Activated B cell treated with CpG ODN at 0.5 μM for 24 hours (primary cell): ENCODE data around the gene CACNG3. TPM values are rescaled to one million over a fixed set of nuclear protein-coding genes. Genes with fewer than 3 reads are reported as not detected.

Experiments used
- ATAC-seq: fragments of 200-7000 bp; cut with Tn5 transposase; one replicate; pipeline ENCODE4 v1.10.0; 2021; ENCODE audit warnings: low read depth, mild to moderate bottlenecking, moderate library complexity
- CTCF ChIA-PET: fragments of 350-600 bp; sonication (Branson Sonifier 250); formaldehyde crosslinking; loops from one replicate; lab custom pipeline; 2021; ENCODE audit warnings: antibody characterized with exemption; lab: Charles Lee
- POLR2A ChIA-PET: fragments of 350-600 bp; sonication (Branson Sonifier 250); formaldehyde crosslinking; loops from one replicate; lab custom pipeline; 2021; ENCODE audit warnings: antibody characterized with exemption; lab: Charles Lee
- DNase-seq: peaks from one replicate; pipeline ENCODE4 v3.0.0; 2022
- H3K27ac Mint-ChIP-seq: one replicate; pipeline ENCODE4 v1.8.0; 2020; ENCODE audit warnings: mixed read lengths
- H3K27me3 Mint-ChIP-seq: one replicate; pipeline ENCODE4 v1.8.0; 2021; ENCODE audit warnings: mixed read lengths
- H3K36me3 Mint-ChIP-seq: one replicate; pipeline ENCODE4 v1.8.0; 2021; ENCODE audit warnings: low read depth, mixed read lengths
- H3K4me1 Mint-ChIP-seq: one replicate; pipeline ENCODE4 v1.8.0; 2021; ENCODE audit warnings: mixed read lengths
- H3K4me3 Mint-ChIP-seq: one replicate; pipeline ENCODE4 v1.8.0; 2020; ENCODE audit warnings: mild to moderate bottlenecking, mixed read lengths
- H3K9me3 Mint-ChIP-seq: one replicate; pipeline ENCODE4 v1.8.0; 2020; ENCODE audit warnings: mixed read lengths
- intact Hi-C: fragments of 100-400 bp; cut with micrococcal nuclease; formaldehyde crosslinking; loops from one replicate; pipeline ENCODE4 v1.15.1; 2024
- total RNA-seq: library from RNA; stranded (reverse); gene quantifications from 2 replicates; pipeline ENCODE4 v1.2.3, GENCODE V29; 2022
- TF ChIP-seq, protein P1 (sequence below): fragments of 200-600 bp; IDR thresholded peaks from one replicate; pipeline ENCODE4 v1.8.0; 2022; ENCODE audit warnings: antibody characterized with exemption, mild to moderate bottlenecking

The CACNG3 gene
- total RNA-seq: not detected in 2 replicates

DNA sequence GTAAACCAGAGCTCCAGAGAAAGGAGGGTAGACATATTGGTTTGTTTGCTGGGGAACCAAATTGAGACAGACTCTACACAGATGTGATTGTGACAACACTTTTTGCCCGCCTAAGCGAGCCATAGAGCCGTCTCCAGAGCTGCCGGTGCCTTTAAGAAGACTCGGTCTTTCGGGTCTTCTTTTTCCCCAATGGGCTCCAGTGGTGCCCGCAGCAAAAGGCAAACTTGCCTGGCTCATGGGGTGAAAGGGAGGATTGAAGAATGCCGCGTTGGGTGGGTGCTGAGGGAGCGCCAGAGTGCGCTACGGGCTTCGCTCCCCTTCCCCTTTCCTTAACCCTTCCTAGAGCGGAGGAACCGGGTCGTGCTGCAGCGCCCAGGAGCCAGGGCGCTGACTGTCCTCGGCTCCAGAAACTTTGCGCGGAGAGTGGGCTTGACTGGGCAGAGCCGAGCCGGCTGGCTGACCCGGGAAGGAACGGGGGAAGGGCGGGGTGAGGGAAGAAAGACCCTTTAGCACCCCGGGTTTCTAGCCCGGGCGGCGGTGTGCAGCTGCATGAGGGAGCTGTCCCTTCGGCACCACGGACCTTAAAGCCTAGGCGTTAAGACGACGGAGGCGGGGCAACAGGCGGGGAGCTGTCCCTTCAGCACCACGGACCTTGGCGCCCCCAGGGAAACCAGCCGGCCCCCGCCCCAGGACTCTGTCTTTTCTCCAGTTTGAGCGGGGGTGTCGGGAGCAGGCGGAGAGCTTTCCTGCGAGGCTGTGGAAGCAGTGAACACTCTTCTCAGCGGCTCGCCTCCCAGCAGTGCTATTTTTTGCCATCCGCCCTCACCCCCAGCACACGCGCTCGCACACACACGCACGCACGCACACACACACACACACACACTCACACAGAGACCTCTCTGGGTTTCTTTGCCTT is at the start of gene CACNG3:
Gene CACNG3, plus strand, starts transcription at position 880 of the 916 bp plus-strand sequence. CDS start 420 bp downstream, outside the sequence.
- POLR2A ChIA-PET: no interaction called here
- Mint-ChIP-seq H3K9me3 (no peaks in the 10 kb centered on the region), H3K4me3 (no peak within 1 kb of the TSS), H3K27me3 (peaks cover 62% of the 10 kb centered on the region), H3K27ac (no peak within 1 kb of the TSS), H3K36me3 (no peaks in the 10 kb centered on the region), H3K4me1 (peaks cover 6% of the 10 kb centered on the region)
- ATAC-seq (peak; percentile 83), DNase-seq (peak; percentile 40)
- intact Hi-C loops: no loop called here
- TF ChIP-seq, protein P1, sequence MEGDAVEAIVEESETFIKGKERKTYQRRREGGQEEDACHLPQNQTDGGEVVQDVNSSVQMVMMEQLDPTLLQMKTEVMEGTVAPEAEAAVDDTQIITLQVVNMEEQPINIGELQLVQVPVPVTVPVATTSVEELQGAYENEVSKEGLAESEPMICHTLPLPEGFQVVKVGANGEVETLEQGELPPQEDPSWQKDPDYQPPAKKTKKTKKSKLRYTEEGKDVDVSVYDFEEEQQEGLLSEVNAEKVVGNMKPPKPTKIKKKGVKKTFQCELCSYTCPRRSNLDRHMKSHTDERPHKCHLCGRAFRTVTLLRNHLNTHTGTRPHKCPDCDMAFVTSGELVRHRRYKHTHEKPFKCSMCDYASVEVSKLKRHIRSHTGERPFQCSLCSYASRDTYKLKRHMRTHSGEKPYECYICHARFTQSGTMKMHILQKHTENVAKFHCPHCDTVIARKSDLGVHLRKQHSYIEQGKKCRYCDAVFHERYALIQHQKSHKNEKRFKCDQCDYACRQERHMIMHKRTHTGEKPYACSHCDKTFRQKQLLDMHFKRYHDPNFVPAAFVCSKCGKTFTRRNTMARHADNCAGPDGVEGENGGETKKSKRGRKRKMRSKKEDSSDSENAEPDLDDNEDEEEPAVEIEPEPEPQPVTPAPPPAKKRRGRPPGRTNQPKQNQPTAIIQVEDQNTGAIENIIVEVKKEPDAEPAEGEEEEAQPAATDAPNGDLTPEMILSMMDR: no peak
- CTCF ChIA-PET: interaction anchor here (0.8 to 5.7 kb wide), 2 partner anchors 183 to 211 kb away, joined by 3 to 74 read pairs; no protein-coding TSS in a partner anchor

DNA sequence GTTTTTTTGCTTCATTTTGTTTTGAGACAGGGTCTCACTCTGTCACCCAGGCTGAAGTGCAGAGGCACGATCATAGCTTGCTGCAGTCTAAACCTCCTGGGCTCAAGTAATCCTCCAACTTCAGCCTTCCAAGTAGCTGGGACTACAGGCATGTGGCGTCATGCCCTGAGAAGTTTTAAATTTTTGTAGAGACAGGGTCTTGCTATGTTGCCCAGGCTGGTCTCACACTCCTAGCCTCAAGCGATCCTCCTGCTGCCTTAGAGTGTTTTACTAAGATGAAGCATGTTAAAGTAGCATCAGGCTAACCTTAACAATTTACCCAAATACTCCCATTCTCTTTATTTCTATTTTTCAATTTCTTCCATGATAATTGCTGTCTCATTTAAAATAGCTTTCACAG is 49.2 kb upstream of the CACNG3 start:
- ATAC-seq: no peak
- Mint-ChIP-seq H3K4me3 (no peak overlapping the region), H3K4me1 (peaks cover 21% of the 10 kb centered on the region), H3K27me3 (no peaks in the 10 kb centered on the region), H3K27ac (no peak overlapping the region), H3K9me3 (no peaks in the 10 kb centered on the region), H3K36me3 (peaks cover 92% of the 10 kb centered on the region)
- POLR2A ChIA-PET: no interaction called here
- intact Hi-C loops: no loop called here
- TF ChIP-seq, protein P1: no peak
- CTCF ChIA-PET: no interaction called here
- DNase-seq: no peak

DNA sequence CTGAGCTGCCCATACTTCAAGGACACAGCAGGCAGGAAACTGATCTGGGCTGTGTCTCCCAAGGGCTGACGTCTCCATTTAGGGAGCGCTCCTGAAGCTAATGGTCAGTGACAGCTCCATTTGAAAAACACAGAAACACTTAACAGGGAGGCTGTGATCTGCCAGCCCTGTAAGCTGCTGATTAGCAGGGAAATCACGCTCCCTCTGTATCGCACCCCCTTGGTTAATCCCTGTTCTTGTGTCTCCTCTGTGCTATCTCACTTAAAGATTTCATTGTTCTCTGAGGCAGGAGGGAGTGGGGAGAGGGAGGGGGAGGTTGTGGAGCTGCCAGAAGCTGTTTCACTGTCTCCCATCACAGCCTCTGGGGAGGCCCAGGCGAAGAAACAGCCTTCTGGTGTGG is 47.4 kb upstream of the CACNG3 start:
- H3K9me3 Mint-ChIP-seq: no peaks in the 10 kb centered on the region
- DNase-seq (no peak), ATAC-seq (no peak)
- H3K27ac Mint-ChIP-seq: no peak overlapping the region
- no peak overlapping the region for H3K4me3 Mint-ChIP-seq
- intact Hi-C loops: no loop called here
- ChIA-PET POLR2A (no interaction called here), CTCF (interaction anchor here (0.6 kb wide), 1 partner anchor 44 kb away, joined by 3 read pairs; no protein-coding TSS in a partner anchor)
- H3K27me3 Mint-ChIP-seq: no peaks in the 10 kb centered on the region
- H3K36me3 Mint-ChIP-seq: peaks cover 90% of the 10 kb centered on the region
- peaks cover 7% of the 10 kb centered on the region for H3K4me1 Mint-ChIP-seq
- TF ChIP-seq, protein P1: no peak

DNA sequence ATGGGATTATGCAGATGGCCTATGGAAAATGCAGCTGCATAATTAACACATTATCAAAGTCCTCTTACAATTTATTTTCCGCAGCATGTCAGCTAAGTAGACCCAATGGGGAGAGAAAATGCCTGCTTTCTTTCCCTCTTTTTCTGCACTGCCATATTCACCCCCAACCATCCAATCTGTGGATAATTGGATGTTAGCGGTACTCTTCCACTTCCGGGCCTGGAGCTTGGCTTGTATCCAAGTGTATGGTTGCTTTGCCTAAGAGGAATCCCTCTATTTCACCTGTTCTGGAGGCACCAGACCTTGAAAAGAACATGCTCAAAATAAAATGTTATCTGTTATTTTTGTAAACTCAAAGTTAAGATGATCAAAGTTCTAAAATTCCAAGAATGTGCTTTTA is 41.1 kb upstream of the CACNG3 start:
- TF ChIP-seq, protein P1: no peak
- Mint-ChIP-seq H3K9me3 (no peaks in the 10 kb centered on the region), H3K4me1 (no peaks in the 10 kb centered on the region), H3K27ac (no peak overlapping the region), H3K27me3 (no peaks in the 10 kb centered on the region), H3K4me3 (no peak overlapping the region), H3K36me3 (peaks cover 86% of the 10 kb centered on the region)
- CTCF ChIA-PET: interaction anchor here (0.9 to 1.6 kb wide), 2 partner anchors 38 to 172 kb away, joined by 3 to 6 read pairs; no protein-coding TSS in a partner anchor
- intact Hi-C loops: no loop called here
- ATAC-seq (no peak), DNase-seq (no peak)
- POLR2A ChIA-PET: no interaction called here

DNA sequence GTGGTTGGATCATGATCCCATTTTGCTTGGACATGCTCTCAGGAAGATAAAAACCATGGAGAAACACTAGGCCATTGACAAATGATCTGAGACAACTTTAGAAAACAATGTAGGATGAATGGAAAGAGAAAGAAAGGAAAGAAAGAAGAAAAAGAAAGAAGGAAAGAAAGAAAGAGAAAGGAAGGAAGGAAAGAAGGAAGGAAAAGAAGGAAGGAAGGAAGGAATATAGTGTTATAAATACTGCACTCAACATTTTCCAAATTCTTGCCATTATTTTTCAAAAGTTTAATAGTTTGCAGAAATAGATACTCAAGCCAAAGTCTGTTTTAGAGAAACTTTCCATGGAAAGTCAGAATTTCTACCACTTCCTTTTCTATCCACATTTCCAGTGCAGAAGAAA is 39.2 kb upstream of the CACNG3 start:
- no peak overlapping the region for H3K27ac Mint-ChIP-seq
- peaks cover 87% of the 10 kb centered on the region for H3K36me3 Mint-ChIP-seq
- CTCF ChIA-PET: no interaction called here
- DNase-seq (no peak), ATAC-seq (no peak)
- no peaks in the 10 kb centered on the region for H3K27me3 Mint-ChIP-seq
- POLR2A ChIA-PET: no interaction called here
- TF ChIP-seq, protein P1: no peak
- peaks cover 4% of the 10 kb centered on the region for H3K9me3 Mint-ChIP-seq
- no peaks in the 10 kb centered on the region for H3K4me1 Mint-ChIP-seq
- intact Hi-C loops: no loop called here
- no peak overlapping the region for H3K4me3 Mint-ChIP-seq
